ENCODE measurements around the gene VSNL1.

DNA sequence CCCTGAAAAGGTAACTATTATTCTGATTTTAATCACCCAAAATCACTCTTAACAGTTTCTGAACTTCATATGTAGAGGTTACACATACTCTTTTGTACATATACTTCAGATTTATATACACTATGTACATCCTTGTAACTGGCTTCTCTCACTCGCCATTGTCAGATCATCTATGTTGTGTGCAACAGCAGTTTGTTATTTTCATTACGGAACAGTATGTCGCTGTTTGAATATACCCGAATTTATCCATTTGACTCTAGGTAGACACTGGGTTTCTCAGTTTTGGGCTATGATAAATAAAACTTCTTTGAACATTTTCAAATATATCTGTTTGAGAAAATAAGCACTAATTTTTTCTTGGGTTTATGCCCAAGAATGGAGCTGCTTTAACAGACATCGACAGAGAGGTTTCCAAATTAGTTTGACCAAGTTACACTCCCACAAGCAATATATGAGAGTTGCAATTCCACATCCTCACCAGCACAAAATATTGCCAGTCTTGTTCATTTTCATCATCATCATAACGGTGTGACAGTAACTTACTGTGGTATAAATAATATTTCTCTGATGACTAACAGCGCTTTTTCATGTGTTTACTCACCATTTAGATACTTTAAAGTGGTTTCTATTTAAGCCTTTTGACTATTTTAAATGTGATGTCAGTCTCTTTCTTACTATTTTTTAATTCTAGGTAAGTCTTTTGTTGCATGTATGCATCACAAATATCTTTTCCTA, 132.3 kb downstream of the VSNL1 start:
- TF ChIP-seq ZBTB8A (tag by site-specific recombination; IDR thresholded peaks at IDR 0.05) (no peak), ZNF549 (tag by site-specific recombination; IDR thresholded peaks at IDR 0.05) (no peak), CTCF (tag by site-specific recombination; IDR thresholded peaks at IDR 0.05) (no peak), ZNF302 (tag by site-specific recombination; IDR thresholded peaks at IDR 0.05; ENCODE audit: low read depth) (no peak), YY1 (tag by site-specific recombination; IDR thresholded peaks at IDR 0.05) (no peak)

Measured in HEK293 (cell line).